WTC11 (cell line): ENCODE data around the gene ZNG1F. TPM values are rescaled to one million over a fixed set of nuclear protein-coding genes. Genes with fewer than 3 reads are reported as not detected.
"Not testable (repeated sequence)": the region's sequence is repeated elsewhere in the genome, so short reads cannot be mapped to it uniquely, and the experiment has no call there.

Source experiments
- ATAC-seq: fragments of 200-7000 bp; cut with Tn5 transposase; 2 replicates; pipeline ENCODE4 v1.10.0; 2021; ENCODE audit warnings: mild to moderate bottlenecking, moderate library complexity
- CTCF ChIA-PET: fragments of 300-600 bp; sonication (Branson Sonifier 250); formaldehyde crosslinking; loops from one replicate; lab custom pipeline; 2021; ENCODE audit warnings: antibody characterized with exemption; lab: Charles Lee
- POLR2A ChIA-PET: fragments of 350-600 bp; sonication (Branson Sonifier 250); formaldehyde crosslinking; loops from one replicate; lab custom pipeline; 2021; ENCODE audit warnings: antibody characterized with exemption; lab: Charles Lee
- DNase-seq: peaks from one replicate; pipeline ENCODE4 v3.0.0; 2021; ENCODE audit warnings: low spot score
- H3K27ac Mint-ChIP-seq: 2 replicates; pipeline ENCODE4 v1.8.0; 2021; ENCODE audit warnings: mixed read lengths
- H3K27me3 Mint-ChIP-seq: 2 replicates; pipeline ENCODE4 v1.8.0; 2021; ENCODE audit warnings: low read depth, mild to moderate bottlenecking, moderate library complexity, mixed read lengths
- H3K36me3 Mint-ChIP-seq: 2 replicates; pipeline ENCODE4 v1.8.0; 2021; ENCODE audit warnings: mixed read lengths
- H3K4me1 Mint-ChIP-seq: 2 replicates; pipeline ENCODE4 v1.8.0; 2022; ENCODE audit warnings: mixed read lengths
- H3K4me3 Mint-ChIP-seq: 2 replicates; pipeline ENCODE4 v1.8.0; 2021; ENCODE audit warnings: mild to moderate bottlenecking, moderate library complexity, mixed read lengths
- H3K9me3 Mint-ChIP-seq: 2 replicates; pipeline ENCODE4 v1.8.0; 2021; ENCODE audit warnings: mixed read lengths
- total RNA-seq: library from RNA; stranded (reverse); gene quantifications from 3 replicates; pipeline ENCODE4 v1.2.3, GENCODE V29; 2021

The ZNG1F gene
- total RNA-seq, 1 experiment from 2014 or later, result 5.9 TPM

GRCh38 chr9:41113348-41113747 lies 75.8 kb downstream of the ZNG1F start:
- H3K36me3 Mint-ChIP-seq, POLR2A ChIA-PET, ATAC-seq, DNase-seq, H3K4me1 Mint-ChIP-seq, H3K4me3 Mint-ChIP-seq, H3K9me3 Mint-ChIP-seq, CTCF ChIA-PET, H3K27ac Mint-ChIP-seq: not testable (repeated sequence)
- peaks cover 16% of the 10 kb centered on the region for H3K27me3 Mint-ChIP-seq

- CTCF ChIA-PET, ATAC-seq: not testable (repeated sequence)
Measured at GRCh38 chr9:41111414-41111813, 77.7 kb downstream of the ZNG1F start.

GRCh38 chr9:41110913-41111312 lies 78.2 kb downstream of the ZNG1F start:
- H3K9me3 Mint-ChIP-seq, ATAC-seq, H3K36me3 Mint-ChIP-seq, POLR2A ChIA-PET, H3K4me3 Mint-ChIP-seq, H3K27ac Mint-ChIP-seq, H3K4me1 Mint-ChIP-seq, CTCF ChIA-PET, DNase-seq: not testable (repeated sequence)
- H3K27me3 Mint-ChIP-seq, result peaks cover 21% of the 10 kb centered on the region

More at GRCh38 chr9:41111414-41111813, 77.7 kb downstream of the ZNG1F start:
- DNase-seq, H3K9me3 Mint-ChIP-seq, H3K4me1 Mint-ChIP-seq, H3K36me3 Mint-ChIP-seq, H3K4me3 Mint-ChIP-seq, POLR2A ChIA-PET, H3K27ac Mint-ChIP-seq: not testable (repeated sequence)
- H3K27me3 Mint-ChIP-seq, result peaks cover 21% of the 10 kb centered on the region

- CTCF ChIA-PET, DNase-seq, H3K4me1 Mint-ChIP-seq, H3K36me3 Mint-ChIP-seq, H3K4me3 Mint-ChIP-seq, POLR2A ChIA-PET, ATAC-seq, H3K9me3 Mint-ChIP-seq, H3K27ac Mint-ChIP-seq: not testable (repeated sequence)
- peaks cover 21% of the 10 kb centered on the region for H3K27me3 Mint-ChIP-seq
Measured at GRCh38 chr9:41109253-41109652, 79.9 kb downstream of the ZNG1F start.

- POLR2A ChIA-PET, ATAC-seq: not testable (repeated sequence)
Measured at GRCh38 chr9:41108816-41109215, 80.3 kb downstream of the ZNG1F start.

DNA sequence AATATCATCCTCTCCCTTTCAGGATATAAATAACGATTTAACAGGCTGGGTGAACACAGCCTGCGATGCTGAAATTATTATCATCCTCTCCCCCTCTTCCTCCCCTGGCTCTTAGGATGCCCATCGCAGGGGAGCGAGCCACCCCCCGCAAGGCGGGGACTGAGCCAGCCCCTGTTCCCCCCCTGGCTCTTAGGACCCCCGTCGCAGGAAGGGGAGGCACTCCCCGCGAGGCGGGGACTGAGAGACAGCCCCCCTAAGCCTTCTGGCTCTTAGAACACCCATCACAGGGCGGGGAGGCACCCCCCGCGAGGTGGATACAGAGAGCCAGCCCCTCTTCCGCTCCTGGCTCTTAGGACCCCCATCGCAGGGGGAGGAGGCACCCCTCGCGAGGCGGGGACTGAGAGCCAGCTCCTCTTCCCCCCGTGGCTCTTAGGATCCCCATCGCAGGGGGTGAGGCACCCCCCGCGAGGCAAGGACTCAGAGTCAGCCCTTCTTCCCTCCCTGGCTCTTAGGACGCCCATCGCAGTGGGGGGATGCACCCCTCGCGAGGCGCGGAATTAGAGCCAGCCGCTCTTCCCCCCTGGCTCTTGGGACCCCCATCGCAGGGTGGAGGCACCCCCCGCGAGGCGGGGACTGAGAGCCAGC lies 82.5 kb downstream of the ZNG1F start:
- DNase-seq, H3K4me1 Mint-ChIP-seq, H3K4me3 Mint-ChIP-seq, CTCF ChIA-PET, POLR2A ChIA-PET, H3K9me3 Mint-ChIP-seq, H3K27ac Mint-ChIP-seq, H3K36me3 Mint-ChIP-seq, ATAC-seq: not testable (repeated sequence)
- peaks cover 22% of the 10 kb centered on the region for H3K27me3 Mint-ChIP-seq

More at GRCh38 chr9:41108816-41109215, 80.3 kb downstream of the ZNG1F start:
- H3K4me1 Mint-ChIP-seq, H3K27ac Mint-ChIP-seq, CTCF ChIA-PET, DNase-seq, H3K36me3 Mint-ChIP-seq, H3K9me3 Mint-ChIP-seq, H3K4me3 Mint-ChIP-seq: not testable (repeated sequence)
- H3K27me3 Mint-ChIP-seq, result peaks cover 19% of the 10 kb centered on the region

DNA sequence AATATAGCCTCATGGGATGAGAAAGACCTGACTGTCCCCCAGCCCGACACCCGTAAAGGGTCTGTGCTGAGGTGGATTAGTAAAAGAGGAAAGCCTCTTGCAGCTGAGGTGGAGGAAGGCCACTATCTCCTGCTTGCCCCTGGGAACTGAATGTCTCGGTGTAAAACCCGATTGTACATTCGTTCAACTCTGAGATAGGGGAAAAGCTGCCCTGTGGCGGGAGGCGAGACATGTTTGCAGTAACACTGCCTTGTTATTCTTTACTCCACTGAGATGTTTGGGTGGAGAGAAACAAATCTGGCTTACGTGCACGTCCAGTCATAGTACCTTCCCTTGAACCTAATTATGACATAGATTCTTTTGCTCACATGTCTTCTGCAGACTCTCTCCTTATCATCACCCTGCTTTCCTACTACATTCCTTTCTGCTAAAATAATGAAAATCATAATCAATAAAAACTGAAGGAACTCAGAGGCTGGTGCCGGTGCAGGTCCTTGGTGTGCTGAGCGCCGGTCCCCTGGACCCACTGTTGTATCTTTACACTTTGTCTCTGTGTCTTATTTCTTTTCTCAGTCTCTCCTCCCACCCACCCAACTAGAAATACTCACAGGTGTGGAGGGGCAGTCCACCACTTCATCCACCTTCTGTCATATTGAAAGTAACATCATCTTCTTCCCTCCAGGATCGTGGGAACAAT lies 83.4 kb downstream of the ZNG1F start:
- DNase-seq, ATAC-seq, CTCF ChIA-PET, POLR2A ChIA-PET, H3K4me1 Mint-ChIP-seq, H3K4me3 Mint-ChIP-seq, H3K36me3 Mint-ChIP-seq, H3K27ac Mint-ChIP-seq, H3K9me3 Mint-ChIP-seq: not testable (repeated sequence)
- peaks cover 23% of the 10 kb centered on the region for H3K27me3 Mint-ChIP-seq

DNA sequence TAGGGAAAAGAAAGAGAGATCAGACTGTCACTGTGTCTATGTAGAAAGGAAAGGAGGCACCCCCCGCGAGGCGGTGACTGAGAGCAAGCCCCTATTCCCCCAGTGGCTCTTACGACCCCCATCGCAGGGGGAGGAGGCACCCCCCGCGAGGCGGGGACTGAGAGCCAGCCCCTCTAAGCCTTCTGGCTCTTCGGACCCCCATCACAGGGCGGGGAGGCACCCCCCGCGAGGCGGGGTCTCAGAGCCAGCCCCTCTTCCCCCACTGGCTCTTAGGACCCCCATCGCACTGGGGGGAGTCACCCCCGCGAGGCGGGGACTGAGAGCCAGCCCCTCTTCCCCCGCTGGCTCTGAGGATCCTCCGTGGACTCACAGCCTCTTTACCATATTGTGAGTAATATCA lies 84.6 kb downstream of the ZNG1F start:
- DNase-seq, H3K4me3 Mint-ChIP-seq, H3K4me1 Mint-ChIP-seq, H3K36me3 Mint-ChIP-seq, H3K27ac Mint-ChIP-seq, ATAC-seq, POLR2A ChIA-PET, CTCF ChIA-PET, H3K9me3 Mint-ChIP-seq: not testable (repeated sequence)
- peaks cover 27% of the 10 kb centered on the region for H3K27me3 Mint-ChIP-seq

DNA sequence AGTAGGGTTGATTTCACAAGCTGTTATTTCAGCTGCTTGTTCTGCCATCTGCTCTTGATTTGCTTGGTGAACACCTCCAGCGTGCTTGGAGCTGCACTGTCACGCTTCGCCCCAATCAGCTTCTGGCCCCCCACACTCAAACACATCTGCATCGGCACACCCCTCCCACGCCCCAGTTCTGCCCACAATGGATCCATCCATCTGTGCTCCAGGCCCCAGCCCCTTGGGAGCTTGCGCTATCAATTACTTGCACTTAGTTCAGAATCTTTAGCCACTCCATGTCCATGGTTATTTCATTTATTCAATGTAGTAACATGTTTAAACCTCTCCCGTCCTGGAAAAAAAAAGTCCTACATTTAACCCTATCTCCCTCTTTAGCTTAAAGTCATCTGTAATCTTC lies 88.6 kb downstream of the ZNG1F start:
- POLR2A ChIA-PET, H3K4me1 Mint-ChIP-seq, H3K4me3 Mint-ChIP-seq, ATAC-seq, H3K27ac Mint-ChIP-seq, CTCF ChIA-PET, DNase-seq, H3K36me3 Mint-ChIP-seq: not testable (repeated sequence)
- peaks cover 49% of the 10 kb centered on the region for H3K27me3 Mint-ChIP-seq
- H3K9me3 Mint-ChIP-seq, result peaks cover 14% of the 10 kb centered on the region

- ATAC-seq, H3K4me3 Mint-ChIP-seq, H3K27ac Mint-ChIP-seq, H3K36me3 Mint-ChIP-seq, H3K4me1 Mint-ChIP-seq, DNase-seq, CTCF ChIA-PET, POLR2A ChIA-PET: not testable (repeated sequence)
- Mint-ChIP-seq H3K9me3 (peaks cover 14% of the 10 kb centered on the region), H3K27me3 (peaks cover 54% of the 10 kb centered on the region)
Measured at GRCh38 chr9:41098759-41099158, 90.4 kb downstream of the ZNG1F start.

GRCh38 chr9:41095060-41095459 lies 94.1 kb downstream of the ZNG1F start:
- ATAC-seq, H3K27ac Mint-ChIP-seq, CTCF ChIA-PET, H3K4me3 Mint-ChIP-seq, H3K9me3 Mint-ChIP-seq, DNase-seq, H3K36me3 Mint-ChIP-seq, H3K4me1 Mint-ChIP-seq, POLR2A ChIA-PET: not testable (repeated sequence)
- H3K27me3 Mint-ChIP-seq, result peaks cover 64% of the 10 kb centered on the region

GRCh38 chr9:41094010-41094773 lies 94.9 kb downstream of the ZNG1F start:
- DNase-seq, H3K4me3 Mint-ChIP-seq, H3K9me3 Mint-ChIP-seq, H3K27ac Mint-ChIP-seq, POLR2A ChIA-PET, ATAC-seq, H3K4me1 Mint-ChIP-seq, H3K36me3 Mint-ChIP-seq, CTCF ChIA-PET: not testable (repeated sequence)
- peaks cover 67% of the 10 kb centered on the region for H3K27me3 Mint-ChIP-seq
